ENCODE data around the gene SRSF2.

Gene SRSF2

DNA sequence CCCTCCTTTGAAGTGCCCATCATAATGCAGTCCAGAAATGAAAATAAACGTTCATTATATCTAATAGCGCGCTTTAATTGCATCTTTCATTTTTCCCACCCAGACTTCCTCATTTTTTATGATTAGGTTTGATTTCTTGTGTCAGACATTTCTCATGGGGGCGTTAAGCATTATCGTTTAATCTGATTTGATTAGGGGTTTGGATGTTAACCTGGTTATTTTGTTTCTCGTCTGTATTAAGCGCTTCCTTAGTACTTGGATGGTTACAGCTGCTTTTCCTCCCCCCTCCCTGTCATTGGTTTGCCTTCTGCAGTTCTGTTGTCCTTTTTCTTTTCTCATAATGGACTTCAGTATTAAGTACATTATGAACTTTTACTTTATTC lies 1.3 kb upstream of the SRSF2 start:
- DNase-seq (ENCODE audit: insufficient read length, low spot score) (no peak), FAIRE-seq (no peak)
- TF ChIP-seq PAX5 (IDR thresholded peaks at IDR 0.05; ENCODE audit: insufficient read depth, low read length, severe bottlenecking): no peak
- TF ChIP-seq POLR2A (IDR thresholded peaks at IDR 0.05; ENCODE audit: low read depth, low read length): no peak
- no peak for TF ChIP-seq POLR2AphosphoS5 (IDR thresholded peaks at IDR 0.05; ENCODE audit: low read depth, low read length)
- TF ChIP-seq POU2F2 (IDR thresholded peaks at IDR 0.05; ENCODE audit: low read depth, low read length): no peak
- TF ChIP-seq SPI1 (IDR thresholded peaks at IDR 0.05; ENCODE audit: low read depth, low read length): peak; percentile 61

DNA sequence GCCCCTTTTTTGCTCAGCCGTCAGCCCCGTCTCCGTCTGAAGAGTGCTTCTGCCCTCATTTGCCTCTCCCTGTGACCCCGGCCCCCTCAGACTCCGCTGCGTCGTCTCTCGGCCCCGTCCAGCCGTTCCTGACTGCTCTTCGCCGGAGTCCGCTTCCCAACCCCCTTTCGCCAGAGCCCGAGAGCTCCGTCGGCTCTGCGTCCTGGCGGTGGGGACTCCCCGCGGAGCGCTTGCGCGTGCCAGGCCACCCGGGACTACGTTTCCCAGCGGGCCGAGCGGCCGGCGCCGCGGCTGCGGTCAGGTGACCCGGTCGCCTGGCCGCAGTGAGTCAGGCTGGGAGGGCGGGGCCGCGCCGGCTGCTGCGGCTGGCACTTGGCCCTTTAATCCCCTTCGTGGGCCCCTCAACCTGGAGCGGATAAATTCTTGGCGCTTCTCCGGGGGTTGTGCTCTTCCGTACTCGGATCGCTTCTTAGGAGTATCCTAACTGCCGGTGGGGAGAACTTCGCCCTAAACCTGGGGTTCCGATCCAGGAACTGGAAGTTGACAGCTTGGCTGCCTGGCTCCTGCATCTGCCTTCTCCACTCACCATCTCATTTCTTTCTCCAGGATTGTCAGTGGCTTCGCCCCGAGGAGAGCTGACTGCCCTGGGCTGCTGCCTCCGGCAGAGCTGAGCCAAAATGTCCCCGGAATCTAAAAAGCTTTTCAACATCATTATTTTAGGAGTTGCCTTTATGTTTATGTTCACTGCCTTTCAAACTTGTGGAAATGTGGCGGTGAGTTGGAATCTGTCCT lies 741 bp upstream of the SRSF2 start, which contains the start of gene MFSD11:
MFSD11 (plus strand) TSS at position 444 of the 792 bp plus-strand sequence; CDS start at position 678, 234 bp downstream.
- DNase-seq (ENCODE audit: insufficient read length, low spot score) (peak; percentile 89), FAIRE-seq (peak; percentile 97)
- peak; percentile 33 for TF ChIP-seq PAX5 (IDR thresholded peaks at IDR 0.05; ENCODE audit: insufficient read depth, low read length, severe bottlenecking)
- peak; percentile 31; the same call in 1 of the 2 replicates for TF ChIP-seq POU2F2 (IDR thresholded peaks at IDR 0.05; ENCODE audit: low read depth, low read length)
- TF ChIP-seq POLR2A (IDR thresholded peaks at IDR 0.05; ENCODE audit: low read depth, low read length): no peak
- TF ChIP-seq POLR2AphosphoS5 (IDR thresholded peaks at IDR 0.05; ENCODE audit: low read depth, low read length): peak; percentile 0; the same call in 1 of the 2 replicates
- no peak for TF ChIP-seq TAF1 (IDR thresholded peaks at IDR 0.05; ENCODE audit: low read depth, low read length)
- no peak for TF ChIP-seq SPI1 (IDR thresholded peaks at IDR 0.05; ENCODE audit: low read depth, low read length)

DNA sequence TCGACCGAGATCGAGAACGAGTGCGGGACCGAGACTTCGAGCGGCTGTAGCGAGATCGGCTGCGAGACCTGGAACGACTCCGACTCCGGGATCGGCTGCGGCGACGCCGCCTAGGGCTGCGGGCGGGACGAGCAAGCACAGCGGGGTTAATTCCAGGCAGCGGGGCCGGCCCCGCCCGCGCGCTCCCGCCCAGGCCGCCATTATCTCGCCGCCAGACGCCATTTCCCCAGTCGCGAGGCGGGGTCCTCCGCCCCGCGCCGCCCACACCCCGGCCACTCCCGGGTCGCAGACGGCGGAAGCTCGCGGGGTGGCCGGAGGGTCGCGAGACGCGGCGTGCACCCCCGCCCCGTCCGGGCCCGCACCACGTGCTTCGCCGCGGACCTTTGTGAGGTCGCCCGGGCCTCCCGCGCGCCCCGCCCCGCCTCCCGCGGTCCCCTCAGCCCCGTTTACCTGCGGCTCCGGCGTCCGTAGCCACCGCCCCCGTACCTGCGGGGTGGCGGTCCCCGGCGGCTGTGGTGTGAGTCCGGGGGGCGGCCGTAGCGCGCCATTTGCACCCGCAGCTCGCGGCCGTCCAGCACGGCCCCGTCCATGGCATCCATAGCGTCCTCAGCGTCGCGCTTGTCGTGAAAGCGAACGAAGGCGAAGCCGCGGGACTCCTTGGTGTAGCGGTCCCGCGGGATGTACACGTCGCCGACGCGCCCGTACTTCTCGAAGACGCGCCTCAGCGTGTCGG lies 616 bp downstream of the SRSF2 start:
- FAIRE-seq (peak; percentile 72), DNase-seq (ENCODE audit: insufficient read length, low spot score) (no peak)
- TF ChIP-seq POLR2A (IDR thresholded peaks at IDR 0.05; ENCODE audit: low read depth, low read length) (peak; percentile 42; the same call in 1 of the 2 replicates), SPI1 (IDR thresholded peaks at IDR 0.05; ENCODE audit: low read depth, low read length) (no peak), POLR2AphosphoS5 (IDR thresholded peaks at IDR 0.05; ENCODE audit: low read depth, low read length) (peak; percentile 54; the same call in 1 of the 2 replicates), PAX5 (IDR thresholded peaks at IDR 0.05; ENCODE audit: insufficient read depth, low read length, severe bottlenecking) (no peak), TAF1 (IDR thresholded peaks at IDR 0.05; ENCODE audit: low read depth, low read length) (peak; percentile 63; the same call in 1 of the 2 replicates)

DNA sequence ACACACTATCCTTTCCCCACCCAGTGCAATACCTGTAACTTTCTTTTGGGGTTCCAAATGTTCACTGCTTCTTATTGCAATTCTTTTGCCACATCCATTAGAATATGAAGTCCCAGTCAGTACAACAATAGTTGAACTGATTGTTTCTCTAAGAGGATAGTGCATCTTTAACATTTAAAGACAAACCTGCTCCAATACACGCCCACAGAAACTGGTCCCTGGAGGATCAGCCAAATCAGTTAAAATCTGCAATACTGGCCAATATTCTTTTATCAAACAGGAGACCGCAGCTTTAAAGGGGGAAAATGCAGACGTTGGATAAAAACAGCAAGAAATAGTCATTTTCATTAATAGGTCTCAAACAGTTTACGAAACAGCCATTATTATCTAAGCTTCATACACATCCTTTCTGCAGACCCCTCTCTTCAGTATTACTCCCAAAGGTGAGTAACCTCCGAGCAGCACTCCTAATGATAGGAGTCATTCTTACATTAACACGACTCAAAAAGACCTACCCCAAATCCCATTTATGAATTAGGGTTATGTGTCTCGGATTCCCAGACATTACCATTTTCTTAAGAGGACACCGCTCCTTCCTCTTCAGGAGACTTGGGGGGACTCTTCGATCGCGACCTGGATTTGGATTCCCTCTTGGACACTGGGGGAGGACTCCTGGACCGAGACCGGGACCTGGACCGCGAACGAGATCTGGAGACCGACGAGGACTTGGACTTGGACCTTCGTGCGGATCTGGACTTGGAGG lies 1.4 kb downstream of the SRSF2 start:
- FAIRE-seq: no peak
- DNase-seq (ENCODE audit: insufficient read length, low spot score): no peak
- TF ChIP-seq POLR2AphosphoS5 (IDR thresholded peaks at IDR 0.05; ENCODE audit: low read depth, low read length) (no peak), POLR2A (IDR thresholded peaks at IDR 0.05; ENCODE audit: low read depth, low read length) (0 out of 2 replicates have a peak, but pooled peaks have one; percentile 9), TAF1 (IDR thresholded peaks at IDR 0.05; ENCODE audit: low read depth, low read length) (no peak), PAX5 (IDR thresholded peaks at IDR 0.05; ENCODE audit: insufficient read depth, low read length, severe bottlenecking) (no peak), POU2F2 (IDR thresholded peaks at IDR 0.05; ENCODE audit: low read depth, low read length) (no peak), SPI1 (IDR thresholded peaks at IDR 0.05; ENCODE audit: low read depth, low read length) (no peak)

DNA sequence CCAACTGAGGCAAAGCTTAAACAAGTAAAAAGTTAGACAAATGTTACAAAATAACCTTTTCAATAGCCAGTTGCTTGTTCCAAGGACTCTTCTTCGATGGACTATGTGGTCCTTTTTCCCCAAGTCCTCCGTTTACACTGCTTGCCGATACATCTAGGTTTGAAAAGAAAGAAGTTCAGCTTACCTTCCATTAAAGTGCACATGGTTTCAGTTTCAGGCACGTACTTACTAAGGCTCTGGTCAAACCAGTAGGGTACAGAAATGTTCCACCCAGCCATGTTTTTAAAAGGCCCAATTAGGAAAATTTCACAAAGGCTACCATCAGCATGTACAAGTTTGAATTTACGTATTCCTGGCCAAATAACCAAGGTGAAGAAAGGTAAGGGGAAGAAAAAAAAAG lies 2.1 kb downstream of the SRSF2 start:
- no peak for DNase-seq (ENCODE audit: insufficient read length, low spot score)
- TF ChIP-seq POLR2AphosphoS5 (IDR thresholded peaks at IDR 0.05; ENCODE audit: low read depth, low read length) (peak; percentile 21; the same call in 1 of the 2 replicates), POLR2A (IDR thresholded peaks at IDR 0.05; ENCODE audit: low read depth, low read length) (peak; percentile 51; the same call in 1 of the 2 replicates), SPI1 (IDR thresholded peaks at IDR 0.05; ENCODE audit: low read depth, low read length) (no peak)
- peak; percentile 90 for FAIRE-seq

DNA sequence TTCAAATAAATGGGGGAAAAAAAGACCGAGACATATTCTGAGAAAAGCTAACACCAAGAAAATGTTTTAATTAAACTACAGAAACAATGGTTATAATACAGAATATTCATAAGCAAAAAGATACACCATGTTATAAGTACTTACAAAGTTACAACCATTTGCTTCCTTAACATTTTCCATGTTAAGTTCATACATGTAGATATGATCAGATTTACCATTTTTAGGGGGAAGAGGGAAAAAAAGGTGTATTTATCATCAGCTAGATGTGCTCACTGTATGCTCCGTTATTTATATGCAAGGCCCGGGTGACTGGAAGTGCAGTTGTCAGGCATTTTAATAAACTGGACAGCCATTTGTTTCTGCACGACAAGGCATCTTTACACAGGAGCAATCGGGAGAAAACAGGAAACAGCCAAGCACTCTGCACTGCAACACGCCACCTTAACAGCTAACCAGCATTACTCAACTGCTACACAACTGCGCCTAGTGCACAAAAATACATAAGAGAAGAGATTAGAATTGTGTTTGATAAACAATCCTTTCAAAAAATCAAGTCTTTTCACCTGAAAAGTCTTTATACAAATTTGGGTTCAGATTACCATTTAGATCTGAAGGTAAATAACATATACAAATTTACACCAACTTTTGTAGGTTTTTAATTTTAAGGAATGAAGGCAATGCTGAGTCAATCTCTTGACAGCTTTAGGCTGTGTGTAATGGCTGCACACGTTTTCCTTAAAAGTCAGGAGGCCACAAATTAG lies 2.9 kb downstream of the SRSF2 start:
- FAIRE-seq: peak; percentile 33
- DNase-seq (ENCODE audit: insufficient read length, low spot score): no peak
- TF ChIP-seq POU2F2 (IDR thresholded peaks at IDR 0.05; ENCODE audit: low read depth, low read length): no peak
- TF ChIP-seq POLR2AphosphoS5 (IDR thresholded peaks at IDR 0.05; ENCODE audit: low read depth, low read length): no peak
- no peak for TF ChIP-seq SPI1 (IDR thresholded peaks at IDR 0.05; ENCODE audit: low read depth, low read length)
- TF ChIP-seq POLR2A (IDR thresholded peaks at IDR 0.05; ENCODE audit: low read depth, low read length): no peak
- TF ChIP-seq PAX5 (IDR thresholded peaks at IDR 0.05; ENCODE audit: insufficient read depth, low read length, severe bottlenecking): no peak
- TF ChIP-seq TAF1 (IDR thresholded peaks at IDR 0.05; ENCODE audit: low read depth, low read length): no peak

DNA sequence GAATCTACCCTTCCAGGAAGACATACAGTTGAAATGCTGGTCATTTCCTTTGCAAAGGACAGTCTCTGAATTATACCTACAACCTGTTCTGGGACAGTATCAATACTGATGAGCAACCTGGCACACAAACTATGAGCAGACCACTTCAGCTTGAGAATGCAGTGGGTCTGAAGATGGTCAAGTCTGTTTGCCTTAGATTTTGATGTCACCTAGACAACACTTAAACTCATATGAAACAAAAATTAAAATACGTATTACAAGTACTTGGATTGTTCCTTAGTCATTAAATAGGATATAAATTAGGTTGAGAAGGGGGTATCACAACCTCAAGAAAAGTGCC lies 3.5 kb downstream of the SRSF2 start:
- no peak for FAIRE-seq
- DNase-seq (ENCODE audit: insufficient read length, low spot score): no peak
- TF ChIP-seq POLR2A (IDR thresholded peaks at IDR 0.05; ENCODE audit: low read depth, low read length): peak; percentile 71; the same call in 1 of the 2 replicates
- TF ChIP-seq SPI1 (IDR thresholded peaks at IDR 0.05; ENCODE audit: low read depth, low read length): no peak
- TF ChIP-seq POLR2AphosphoS5 (IDR thresholded peaks at IDR 0.05; ENCODE audit: low read depth, low read length): no peak
- no peak for TF ChIP-seq POU2F2 (IDR thresholded peaks at IDR 0.05; ENCODE audit: low read depth, low read length)
- TF ChIP-seq PAX5 (IDR thresholded peaks at IDR 0.05; ENCODE audit: insufficient read depth, low read length, severe bottlenecking): no peak

DNA sequence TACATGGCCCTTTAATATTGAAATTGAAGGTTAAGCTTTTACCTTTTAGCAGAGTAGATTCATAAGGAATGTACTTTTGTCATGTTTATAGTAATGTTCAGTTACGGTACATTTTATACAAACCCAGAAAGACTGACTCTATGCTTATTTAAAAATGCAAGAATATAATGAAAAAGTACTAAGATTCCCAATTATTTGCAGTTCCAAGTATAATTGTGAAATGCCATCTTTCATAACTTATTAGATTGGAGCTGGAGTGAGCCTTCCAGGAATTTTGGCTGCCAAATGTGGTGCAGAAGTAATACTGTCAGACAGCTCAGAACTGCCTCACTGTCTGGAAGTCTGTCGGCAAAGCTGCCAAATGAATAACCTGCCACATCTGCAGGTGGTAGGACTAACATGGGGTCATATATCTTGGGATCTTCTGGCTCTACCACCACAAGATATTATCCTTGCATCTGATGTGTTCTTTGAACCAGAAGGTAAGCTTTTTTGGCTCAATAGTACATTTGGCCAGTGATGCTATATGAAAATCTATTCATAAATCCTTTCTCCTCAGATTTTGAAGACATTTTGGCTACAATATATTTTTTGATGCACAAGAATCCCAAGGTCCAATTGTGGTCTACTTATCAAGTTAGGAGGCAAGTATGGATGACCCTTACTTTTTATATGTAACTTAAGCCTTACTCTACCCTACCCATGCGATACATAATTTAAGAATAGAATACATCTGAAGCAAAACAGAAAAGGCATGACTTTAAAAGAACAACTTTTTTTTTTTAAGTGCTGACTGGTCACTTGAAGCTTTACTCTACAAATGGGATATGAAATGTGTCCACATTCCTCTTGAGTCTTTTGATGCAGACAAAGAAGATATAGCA lies 4.2 kb downstream of the SRSF2 start:
- TF ChIP-seq POLR2A (IDR thresholded peaks at IDR 0.05; ENCODE audit: low read depth, low read length) (peak; percentile 83), POU2F2 (IDR thresholded peaks at IDR 0.05; ENCODE audit: low read depth, low read length) (0 out of 2 replicates have a peak, but pooled peaks have one; percentile 42), POLR2AphosphoS5 (IDR thresholded peaks at IDR 0.05; ENCODE audit: low read depth, low read length) (peak; percentile 84), TAF1 (IDR thresholded peaks at IDR 0.05; ENCODE audit: low read depth, low read length) (no peak), PAX5 (IDR thresholded peaks at IDR 0.05; ENCODE audit: insufficient read depth, low read length, severe bottlenecking) (no peak), SPI1 (IDR thresholded peaks at IDR 0.05; ENCODE audit: low read depth, low read length) (no peak)
- DNase-seq (ENCODE audit: insufficient read length, low spot score): no peak
- no peak for FAIRE-seq
